UCSD-AML1 (cell line): ENCODE results near the gene CTBP2.

Source experiments
- DNase-seq: peaks from one replicate; lab custom pipeline; 2025; ENCODE audit not compliant: unreplicated experiment; lab: John Stamatoyannopoulos, UW

CTBP2 gene

DNA sequence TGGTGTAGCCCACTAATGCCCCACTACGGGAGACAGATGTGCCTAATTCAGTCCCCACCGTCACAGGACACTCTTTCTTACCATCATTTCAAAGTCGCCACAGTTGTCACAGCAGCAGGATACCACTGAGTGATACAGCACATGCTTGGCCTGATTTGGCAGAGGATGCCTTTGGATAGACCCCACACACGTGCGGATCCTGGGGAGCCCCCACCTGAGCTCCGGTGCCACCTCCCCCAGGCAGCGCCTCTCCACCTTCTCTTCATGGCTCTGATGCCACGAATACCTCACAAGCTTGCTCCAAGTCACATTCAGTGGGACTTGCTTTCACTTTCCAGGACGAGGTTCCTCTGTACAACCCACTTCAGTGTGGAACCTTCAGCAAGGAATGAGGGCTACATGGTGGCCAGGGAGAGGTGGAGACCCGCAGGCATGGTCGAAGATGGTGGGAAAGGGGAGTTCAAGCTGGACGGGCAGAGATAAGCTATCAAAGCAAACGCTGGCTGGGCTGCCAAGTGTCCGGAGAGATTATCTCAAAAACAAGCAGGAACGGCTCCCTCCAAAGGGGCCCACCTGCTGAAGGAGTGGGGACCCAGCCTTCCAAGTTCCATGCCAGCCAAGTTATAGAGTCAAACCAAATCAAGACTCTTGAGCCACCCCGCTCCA is 111.0 kb downstream of the CTBP2 start:
- no peak for DNase-seq

DNA sequence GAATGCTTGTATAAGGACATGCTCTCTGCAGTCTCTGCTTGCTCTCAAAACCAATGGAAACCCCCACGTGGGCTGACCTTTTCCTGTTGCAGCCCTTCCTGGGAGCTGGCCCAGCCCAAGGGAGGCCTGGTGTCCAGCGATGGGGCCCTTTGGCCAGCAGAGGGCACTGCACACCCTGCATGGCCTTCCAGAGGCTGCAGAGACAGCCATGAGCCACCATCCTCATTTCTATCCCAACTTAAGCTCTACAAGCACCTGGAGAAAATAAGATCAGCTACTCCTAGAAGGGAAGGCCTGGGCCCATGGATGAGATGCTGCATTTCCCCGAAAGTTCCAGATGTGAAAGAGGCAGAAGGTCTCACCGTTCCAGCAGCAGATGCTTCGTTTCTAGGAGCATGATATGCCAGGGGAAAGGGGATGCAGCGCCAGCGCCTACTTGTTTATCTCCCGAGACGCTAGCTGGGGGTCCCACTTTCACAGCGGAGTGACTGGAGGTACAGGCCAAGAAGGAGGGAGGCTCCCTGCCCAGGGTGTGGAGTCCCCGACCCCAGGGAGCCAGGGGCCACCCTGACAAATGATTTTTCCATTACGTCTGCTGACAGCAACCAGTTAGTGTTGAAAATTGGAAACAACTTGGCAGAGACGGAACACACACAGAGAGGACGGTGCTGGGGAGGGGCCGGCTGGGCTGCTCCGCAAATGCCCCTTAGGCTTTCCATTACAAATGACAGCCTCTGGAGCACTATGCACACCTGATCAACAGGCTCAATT is 112.1 kb downstream of the CTBP2 start:
- peak; percentile 81 for DNase-seq

DNA sequence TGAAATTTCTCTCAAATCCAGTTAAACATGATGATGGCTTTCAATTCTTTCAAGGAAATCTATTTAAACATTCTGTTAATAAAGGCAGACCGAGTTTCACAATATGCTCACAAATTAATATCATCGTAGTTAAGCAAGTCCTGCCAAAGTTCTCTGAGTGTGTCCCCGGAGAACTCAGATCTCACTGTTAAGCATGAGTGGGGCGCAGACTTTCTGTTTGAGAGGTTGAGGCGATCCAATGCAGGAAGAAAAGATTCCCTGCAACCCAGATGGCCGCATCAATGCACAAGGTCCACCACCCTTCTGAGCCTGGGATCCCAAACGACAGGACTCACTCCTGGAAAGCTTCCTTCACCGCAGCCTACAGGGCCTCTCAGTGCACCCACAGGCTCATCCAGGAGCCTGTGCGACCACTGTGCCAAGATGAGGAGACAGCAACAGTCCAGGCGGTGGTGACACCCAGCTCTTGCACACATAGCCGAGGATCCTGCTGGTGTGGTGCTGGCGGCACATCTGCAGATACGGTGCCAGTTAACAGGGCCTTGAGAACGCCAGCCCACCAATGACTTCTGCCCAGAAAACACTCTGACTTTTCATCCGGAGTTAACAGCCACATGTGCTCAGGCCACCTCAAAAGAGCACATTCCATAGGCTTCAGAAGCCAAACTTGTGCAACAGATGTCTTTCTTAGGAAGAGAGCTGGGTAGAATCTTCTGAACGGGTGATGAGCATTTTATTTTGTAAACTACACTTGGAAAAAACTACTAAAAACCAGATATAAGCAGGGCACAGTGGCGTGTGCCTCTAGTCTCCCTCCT is 116.3 kb downstream of the CTBP2 start:
- DNase-seq, result no peak

DNA sequence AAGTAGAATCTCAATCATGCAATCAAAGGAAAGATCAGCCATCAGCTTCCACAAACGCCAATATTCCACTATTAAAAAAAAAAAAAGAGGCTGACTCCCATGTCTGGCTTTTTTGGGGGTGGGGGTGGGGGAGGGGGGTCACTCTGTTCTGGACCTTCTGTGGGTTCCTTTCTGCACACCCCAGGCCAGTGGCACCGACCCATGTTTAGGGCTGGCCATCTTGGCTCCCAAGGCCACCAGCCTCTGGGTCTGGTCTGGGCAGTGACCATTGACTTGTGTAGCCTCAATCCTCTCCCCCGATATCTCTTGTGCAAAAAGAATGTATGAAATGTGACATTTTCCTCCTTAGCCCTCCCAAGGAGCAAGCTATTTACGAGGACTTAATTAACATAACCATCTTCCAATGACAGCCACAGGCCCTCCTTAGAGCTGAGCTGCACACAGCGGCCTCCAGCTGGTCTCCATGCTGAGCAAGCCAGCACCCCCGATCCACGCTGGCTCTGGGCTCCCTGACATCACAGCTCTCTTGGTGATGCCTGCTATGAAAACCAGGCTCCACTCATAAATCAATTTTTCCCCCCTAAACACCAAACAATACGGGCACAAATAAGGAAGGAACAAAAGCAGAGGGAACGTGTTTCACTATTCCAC is 118.4 kb downstream of the CTBP2 start:
- DNase-seq, result no peak

DNA sequence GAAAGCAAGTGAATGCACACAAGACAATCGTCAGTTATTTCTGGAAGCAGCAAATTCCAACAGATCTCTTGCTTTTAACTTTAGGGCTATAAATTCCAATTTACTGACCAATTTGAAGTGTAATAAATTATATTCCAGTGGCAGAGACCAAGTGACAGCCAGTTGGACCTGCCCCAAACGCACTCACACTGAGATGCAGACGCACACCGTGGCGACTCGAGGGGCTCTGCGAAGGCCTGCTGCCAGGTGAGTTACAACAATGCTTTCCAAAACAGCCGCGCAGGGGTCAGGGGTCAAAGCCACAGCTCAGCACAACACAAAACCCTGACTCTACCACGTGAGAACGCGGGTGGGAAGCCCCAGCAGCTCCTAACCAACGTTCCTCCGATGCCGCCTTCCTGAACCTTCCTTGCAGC is 121.0 kb downstream of the CTBP2 start:
- DNase-seq, result no peak

DNA sequence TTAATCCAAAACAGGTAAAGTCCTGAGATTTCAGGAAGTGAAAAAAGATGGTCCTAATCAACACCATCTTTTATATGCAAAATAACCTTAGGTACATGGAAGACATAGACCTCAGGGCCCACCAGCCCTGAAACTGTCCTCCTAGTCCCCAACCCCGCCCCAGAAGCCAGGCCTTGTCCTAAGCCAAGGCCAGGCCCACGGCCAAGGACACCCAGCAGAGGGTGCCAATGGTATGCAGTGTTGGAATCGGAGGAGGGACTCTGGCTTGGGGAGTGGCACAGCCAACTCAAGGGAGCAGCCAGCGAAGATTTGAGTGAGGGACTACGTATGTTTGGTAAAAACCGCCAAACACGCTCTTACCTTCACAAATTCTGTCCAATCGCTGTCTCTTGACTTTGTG is 121.7 kb downstream of the CTBP2 start:
- no peak for DNase-seq

DNA sequence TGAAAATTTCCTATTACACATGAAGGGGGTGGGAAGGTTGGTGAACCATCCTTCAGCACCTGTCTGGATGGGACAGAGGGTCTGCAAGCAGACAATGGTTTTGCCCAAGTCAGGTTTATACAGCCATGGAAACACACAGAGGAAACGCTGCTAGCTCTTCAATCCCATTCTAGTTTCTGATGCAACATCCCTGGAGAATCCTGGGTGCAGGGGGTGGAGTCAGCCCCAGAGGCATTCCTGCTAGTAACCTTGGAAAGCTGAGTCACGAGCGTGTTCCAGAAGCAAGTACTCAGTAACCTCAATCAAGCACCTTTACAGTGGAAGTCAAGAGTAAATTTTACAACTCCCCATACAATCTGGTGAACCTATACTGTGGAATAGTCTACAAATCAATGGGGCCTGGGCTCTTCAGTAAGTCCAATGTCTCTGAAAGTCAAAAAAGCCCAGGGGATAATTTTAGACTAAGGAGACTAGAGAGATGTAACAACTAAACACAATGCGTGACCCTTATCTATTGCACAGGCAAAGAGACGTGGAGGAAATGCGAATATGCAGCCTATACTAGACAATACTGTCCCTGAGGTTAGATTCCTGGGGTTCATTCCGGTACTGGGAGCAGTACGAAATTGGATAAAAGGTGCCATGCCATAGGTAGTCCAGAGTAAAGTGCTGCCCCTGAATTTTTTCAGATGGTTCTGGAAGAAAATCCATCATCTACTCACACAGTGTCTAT is 123.1 kb downstream of the CTBP2 start:
- DNase-seq, result no peak

DNA sequence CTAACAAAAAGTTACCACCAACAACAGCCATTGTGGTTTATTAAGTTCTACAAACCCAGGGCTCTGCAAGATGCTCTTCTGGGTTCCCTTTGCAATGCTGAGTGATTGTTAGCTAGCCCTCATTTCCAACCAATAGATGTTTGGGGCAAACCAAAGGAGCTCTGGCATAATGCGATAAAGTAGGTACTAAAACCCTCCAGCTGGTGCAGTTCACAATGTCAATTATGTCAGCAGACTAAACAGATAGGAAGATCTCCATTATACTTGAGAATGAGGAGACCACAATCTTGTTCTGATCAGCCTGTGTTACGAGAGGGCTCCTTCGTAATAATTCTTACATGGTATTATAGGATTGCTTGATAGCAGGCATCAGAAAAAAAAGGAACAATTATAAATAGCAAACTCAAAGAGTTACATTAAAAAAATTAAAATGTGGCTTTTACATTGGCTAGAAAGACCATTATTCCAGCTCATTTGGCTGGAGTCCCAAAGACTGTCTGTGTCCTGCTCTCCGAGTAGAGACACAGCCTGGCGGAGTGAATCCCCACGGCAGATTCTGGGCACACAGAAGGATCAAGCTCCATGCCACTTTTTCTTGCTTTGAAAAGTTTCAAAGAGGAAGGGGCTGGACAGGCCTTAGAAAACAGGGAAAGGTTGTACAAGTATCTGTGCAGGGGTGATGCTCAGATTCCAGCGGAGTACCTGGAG is 124.6 kb downstream of the CTBP2 start:
- DNase-seq, result no peak

DNA sequence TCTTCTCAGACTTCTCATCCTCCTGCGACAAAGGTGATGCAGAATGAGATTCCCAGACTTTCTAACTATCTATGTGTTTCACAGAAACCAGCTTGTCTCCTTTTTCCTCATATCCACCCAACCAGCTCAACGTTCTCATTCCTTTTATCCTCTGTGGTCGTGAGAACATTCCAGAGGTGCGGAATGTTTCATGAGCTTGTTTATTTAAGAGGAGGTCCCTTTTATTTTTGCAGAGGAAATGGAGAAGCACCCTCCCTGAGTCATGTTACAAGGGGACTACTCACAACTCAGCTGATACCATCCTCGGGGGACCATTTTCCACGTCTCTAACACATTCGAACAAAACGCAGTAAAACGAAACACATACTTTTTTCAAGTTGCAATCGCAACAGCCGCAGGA is 125.2 kb downstream of the CTBP2 start:
- DNase-seq, result no peak

DNA sequence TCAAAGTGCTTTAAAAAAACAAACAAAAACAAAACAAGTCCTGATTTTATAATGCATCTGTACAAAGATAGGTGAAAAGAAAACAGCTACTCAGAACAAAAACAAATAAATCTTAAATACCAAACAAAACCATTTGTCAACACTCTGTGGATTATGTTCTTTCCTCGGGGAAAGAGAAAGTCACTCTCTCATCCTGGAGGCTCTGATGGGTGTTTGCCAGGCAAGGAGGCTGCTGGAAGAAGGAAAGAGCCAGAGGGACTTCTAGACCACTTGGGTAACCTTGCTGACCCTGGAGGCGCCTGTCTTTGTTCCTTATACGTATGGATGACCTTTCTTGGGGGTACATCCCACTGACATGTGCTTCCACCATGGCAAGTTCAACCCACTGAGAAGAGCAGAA is 125.7 kb downstream of the CTBP2 start:
- DNase-seq, result no peak

DNA sequence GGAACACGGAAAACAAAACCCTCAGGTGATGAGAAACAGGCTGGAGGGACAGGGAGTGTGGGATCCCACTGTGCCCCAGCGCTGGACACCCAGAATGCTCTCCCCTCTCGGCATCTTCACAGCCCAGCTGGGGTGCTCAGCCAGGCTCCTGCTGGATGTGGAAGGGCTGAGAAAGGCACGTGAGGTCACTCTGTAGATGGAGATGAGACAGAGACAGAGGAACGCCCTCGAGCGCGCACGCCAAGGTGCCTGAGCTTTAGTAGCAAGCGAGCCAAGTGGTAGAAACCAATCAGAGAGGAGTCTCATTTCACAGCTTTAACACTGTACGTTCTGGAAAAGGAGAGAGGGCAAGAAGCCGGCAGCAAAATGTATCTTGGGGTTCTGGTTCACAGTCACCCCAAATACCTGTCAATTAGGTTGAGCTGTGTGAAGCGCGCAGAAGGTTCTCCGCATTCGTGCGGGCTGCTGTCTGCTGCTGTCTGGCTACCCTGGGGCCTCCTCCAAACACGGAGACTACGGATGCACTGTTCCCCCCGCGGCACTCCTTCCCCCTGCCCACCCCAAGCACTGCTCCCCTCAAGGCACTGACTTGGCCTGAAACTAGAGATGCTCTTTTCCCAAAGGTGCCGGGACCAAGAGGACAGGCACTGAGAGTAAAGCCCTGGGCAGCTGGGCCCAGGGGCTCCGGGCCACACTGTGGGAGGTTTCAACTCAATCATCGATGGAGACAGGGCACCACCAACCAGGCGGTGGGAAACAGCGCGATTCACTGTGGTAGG is 127.0 kb downstream of the CTBP2 start:
- no peak for DNase-seq

DNA sequence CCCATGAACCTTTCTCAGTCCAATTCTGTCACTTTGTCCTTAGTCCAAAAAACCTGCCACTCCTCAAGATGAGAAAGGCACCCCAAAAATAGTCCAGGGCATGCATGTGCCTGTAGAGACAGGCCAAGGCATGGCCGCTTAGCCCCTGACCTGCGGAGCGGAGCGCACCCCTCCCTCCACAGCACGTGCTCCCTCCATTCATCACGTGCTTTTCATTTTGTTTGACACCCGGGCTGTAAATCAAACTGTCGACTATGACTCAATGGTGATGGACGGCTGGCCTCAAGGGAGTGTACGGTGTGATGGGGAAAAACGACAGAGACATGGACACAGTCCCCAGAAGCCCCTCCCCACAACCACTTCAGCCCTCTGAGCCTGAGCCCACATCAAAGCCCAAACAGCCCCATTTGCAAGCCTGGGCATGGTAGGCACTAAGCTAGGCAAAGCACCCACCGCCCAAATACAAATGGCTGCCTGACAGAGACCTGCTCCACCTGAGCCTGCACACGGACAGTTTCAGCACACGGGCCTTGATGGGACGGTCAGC is 127.8 kb downstream of the CTBP2 start:
- no peak for DNase-seq

DNA sequence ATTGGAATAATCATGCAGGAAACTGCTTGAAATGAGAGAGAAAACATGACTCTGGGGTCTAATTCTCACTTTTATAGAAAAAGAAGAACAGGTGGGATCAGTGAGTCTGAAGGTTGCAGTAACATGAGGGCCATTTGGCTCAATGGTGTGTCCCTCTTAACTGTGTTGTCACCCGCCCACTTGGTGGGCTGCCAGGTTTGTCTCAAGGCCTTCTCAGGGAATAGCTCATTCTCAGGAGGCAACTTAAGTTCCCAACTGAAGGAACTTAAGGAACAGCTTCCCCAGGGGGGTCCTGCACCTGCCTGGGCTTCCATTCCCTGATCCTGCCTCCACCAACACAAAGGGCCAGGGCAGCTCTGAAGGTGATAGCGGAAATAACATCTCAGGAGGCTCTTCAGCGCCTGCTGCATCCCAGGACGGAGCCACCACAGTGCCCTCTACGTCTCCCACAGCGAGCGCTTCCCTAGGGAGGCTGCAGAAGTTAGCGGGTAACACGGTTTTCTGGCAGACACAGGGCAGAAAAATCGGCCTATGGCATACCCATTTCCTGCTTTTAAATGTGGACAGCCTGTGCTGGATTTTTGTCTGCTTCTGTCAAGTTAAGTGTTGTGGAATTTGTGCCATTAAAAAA is 129.7 kb downstream of the CTBP2 start:
- DNase-seq, result no peak

DNA sequence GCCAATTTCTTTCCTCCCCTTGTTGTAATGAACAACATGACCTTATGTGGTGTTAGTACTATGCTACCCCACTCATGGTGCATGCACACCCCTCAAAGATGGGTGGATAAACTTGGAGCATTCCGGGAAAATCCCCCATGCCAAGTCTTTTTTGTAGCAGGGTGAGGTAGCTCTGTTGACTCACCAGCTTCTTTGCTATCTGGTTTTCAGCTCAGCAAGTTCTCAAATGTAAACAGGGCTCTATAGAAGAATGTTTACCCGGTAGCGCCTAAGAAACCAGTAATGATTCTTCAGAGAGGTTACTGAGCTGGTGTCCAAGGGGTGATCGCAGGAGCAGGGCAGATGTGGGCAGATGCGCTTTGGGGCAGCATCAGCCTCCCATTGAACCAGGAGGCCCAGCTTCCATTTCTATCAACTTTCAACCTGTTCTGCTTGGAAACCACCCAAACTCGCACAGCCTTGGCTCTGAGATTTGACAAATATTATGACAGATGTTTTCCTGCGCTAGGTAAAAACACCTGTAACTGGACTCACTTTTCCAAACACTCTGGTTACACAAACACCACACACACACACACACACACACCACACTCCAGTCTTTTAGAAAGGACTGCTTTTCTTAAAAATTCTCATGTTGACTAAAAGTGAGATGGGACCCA is 130.7 kb downstream of the CTBP2 start:
- no peak for DNase-seq

DNA sequence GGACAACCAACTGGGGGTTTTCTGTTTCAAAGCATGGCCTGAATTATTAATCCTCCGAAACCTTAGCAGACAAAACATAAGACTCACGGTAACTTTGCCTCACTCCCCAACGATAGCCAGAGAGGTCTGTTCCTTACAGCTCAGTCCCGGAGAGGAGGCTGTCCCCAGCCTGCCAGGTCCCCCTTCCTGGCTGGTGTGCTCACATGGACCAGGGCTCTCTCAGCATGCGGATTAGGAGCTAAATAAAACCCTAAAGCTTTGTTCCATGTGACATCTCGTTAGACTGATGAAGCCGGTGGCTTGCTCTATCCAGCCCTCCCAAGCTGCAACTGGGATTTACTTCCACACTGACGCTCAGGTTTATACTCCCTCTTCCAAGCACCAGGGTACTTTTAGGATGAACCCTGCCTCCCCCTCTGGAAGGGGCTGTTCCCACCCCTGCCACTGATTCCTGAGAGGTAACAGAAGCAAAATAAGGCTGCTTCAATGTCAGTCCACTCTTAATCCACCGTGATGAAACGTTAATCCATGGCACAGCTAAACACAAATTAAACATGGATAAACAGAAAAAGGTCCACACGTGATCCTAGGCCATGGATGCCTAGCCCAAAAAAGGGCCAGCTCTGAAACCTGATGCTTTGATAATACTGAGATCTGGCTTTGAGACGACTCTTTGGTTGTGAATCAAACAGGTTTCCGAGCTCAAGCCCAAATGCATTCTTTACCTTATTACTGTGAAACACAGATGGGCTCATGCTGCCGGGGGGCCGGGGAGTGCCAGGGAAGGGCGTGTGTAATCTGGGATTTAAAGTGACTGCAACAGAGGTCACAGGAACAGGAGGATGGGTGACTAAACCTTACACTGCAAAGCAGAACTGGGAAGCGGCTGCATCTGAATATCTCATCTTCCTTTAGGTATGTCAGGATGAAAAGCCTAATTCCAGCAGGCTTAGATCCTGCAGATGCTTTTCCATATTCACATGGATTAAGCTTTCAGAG is 132.2 kb downstream of the CTBP2 start:
- DNase-seq, result no peak

DNA sequence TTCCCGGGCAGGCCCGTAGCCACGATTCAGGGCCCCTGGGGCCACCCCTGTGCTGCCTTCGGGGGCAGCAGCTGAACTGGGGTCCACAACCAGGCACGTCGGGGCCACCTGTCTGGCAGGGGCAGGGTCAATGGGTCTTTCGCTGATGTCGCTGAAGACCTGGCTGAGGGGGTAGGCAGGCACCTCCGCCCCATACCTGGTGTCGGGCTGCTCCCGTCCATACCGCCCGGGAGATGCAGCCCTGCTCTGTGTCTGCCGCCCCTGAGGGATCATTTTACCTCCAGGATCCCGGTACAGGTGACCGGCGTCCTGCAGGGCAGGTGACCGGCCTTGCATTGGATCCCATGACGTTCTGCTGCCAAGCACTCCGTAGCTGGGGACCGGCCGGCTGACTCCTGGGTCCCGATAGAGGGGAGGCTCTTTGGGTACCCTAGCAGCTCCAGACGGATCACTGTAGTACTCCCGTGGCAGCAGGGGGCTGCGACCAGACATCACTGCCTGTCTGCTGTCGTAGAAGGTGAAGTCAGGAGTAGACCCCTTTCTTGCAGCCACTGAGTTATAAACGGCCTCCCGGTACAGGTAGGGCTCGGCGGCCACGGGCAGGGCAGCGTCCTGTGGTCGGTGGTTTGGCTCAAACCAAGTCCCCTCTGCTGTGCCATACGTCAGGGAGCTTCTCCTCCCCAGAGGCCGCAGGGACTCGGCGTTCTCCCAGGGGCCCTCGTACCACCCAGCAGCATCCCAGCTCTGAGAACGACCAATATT is 133.2 kb downstream of the CTBP2 start:
- DNase-seq, result no peak
